HepG2 (cell line): Measurements from ENCODE around the gene SMIM29. TPM values are rescaled to one million over a fixed set of nuclear protein-coding genes. Genes with fewer than 3 reads are reported as not detected.
"Not testable (repeated sequence)": the region's sequence is repeated elsewhere in the genome, so short reads cannot be mapped to it uniquely, and the experiment has no call there.

Experiments
- ATAC-seq: fragments of 200-7000 bp; cut with Tn5 transposase; 3 replicates; pipeline ENCODE4 v1.9.1; 2020; ENCODE audit warnings: mild to moderate bottlenecking, moderate library complexity
- BruUV-seq: library from RNA; stranded (reverse); fragments of 400-500 nt; replicated peaks from 2 replicates; lab custom pipeline; 2021; lab: Mats Ljungman, UMichigan
- CTCF ChIA-PET: fragments of 300-600 bp; formaldehyde crosslinking; extraction: SDS; loops from one replicate; lab custom pipeline; 2021; ENCODE audit warnings: low total read pairs, inconsistent platforms, low intra/inter-chr PET ratio; lab: Yijun Ruan, JAX
- POLR2A ChIA-PET: fragments of 350-600 bp; sonication (Branson Sonifier 250); formaldehyde crosslinking; loops from one replicate; lab custom pipeline; 2020; ENCODE audit warnings: antibody characterized with exemption, inconsistent platforms; lab: Yijun Ruan, JAX
- DNase-seq: peaks from one replicate; pipeline ENCODE4 v3.0.0-alpha.2; 2015; ENCODE audit warnings: low spot score
- FAIRE-seq: peaks from 3 replicates; lab custom pipeline; 2011; peaks lifted over from hg19 to GRCh38; lab: Jason Lieb, UNC
- H2AFZ ChIP-seq: one replicate; pipeline ENCODE4 v1.6.1; 2011; ENCODE audit warnings: low read length, inconsistent platforms
- H3K27ac ChIP-seq: fragments of 300-600 bp; 3 replicates; pipeline ENCODE4 v1.8.0; 2011; ENCODE audit warnings: mixed run types, mild to moderate bottlenecking, mixed read lengths, low read length, inconsistent platforms; ENCODE audit not compliant: insufficient read depth; ENCODE audit errors: extremely low read length
- H3K27me3 ChIP-seq, 2 experiments: fragments of 200-600 bp in 1 of 2; 2 replicates in 1 of 2; 3 replicates in 1 of 2; pipeline versions ENCODE4 v1.6.0 to v1.8.0; 2011; ENCODE audit warnings: low read length in 2 of 2, mild to moderate bottlenecking in 2 of 2, moderate library complexity in 2 of 2, inconsistent platforms in 1 of 2; ENCODE audit not compliant: insufficient read depth in 2 of 2, control insufficient read depth in 1 of 2
- H3K36me3 ChIP-seq, 2 experiments: fragments of 200-600 bp in 1 of 2; replicated peaks in 1 of 2; 2 replicates in 1 of 2; 3 replicates in 1 of 2; pipeline versions ENCODE4 v1.5.1 to v1.8.0; 2011; ENCODE audit warnings: low read length in 2 of 2, inconsistent platforms in 1 of 2; ENCODE audit not compliant: insufficient read depth in 2 of 2, control insufficient read depth in 1 of 2
- H3K4me1 ChIP-seq: 2 replicates; pipeline ENCODE4 v1.5.1; 2012; ENCODE audit warnings: low read length, inconsistent platforms; ENCODE audit not compliant: insufficient read depth
- H3K4me2 ChIP-seq: 2 replicates; pipeline ENCODE4 v1.6.0; 2011; ENCODE audit warnings: low read depth, low read length, inconsistent platforms
- H3K4me3 ChIP-seq, 3 experiments: fragments of 200-600 bp in 1 of 3; sonication (generic), shearing (Covaris generic) in 1 of 3; replicated peaks in 1 of 3; 2 replicates each; pipeline ENCODE4 v1.5.1; 2011 to 2016; ENCODE audit warnings: low read length in 3 of 3, inconsistent platforms in 2 of 3, low read depth in 2 of 3, mild to moderate bottlenecking in 2 of 3, control low read depth in 1 of 3, mixed read lengths in 1 of 3; ENCODE audit not compliant: insufficient read depth in 1 of 3
- H3K79me2 ChIP-seq: one replicate; pipeline ENCODE4 v1.6.1; 2011; ENCODE audit warnings: low read length, inconsistent platforms; ENCODE audit not compliant: insufficient read depth
- H3K9ac ChIP-seq: 2 replicates; pipeline ENCODE4 v1.6.0; 2011; ENCODE audit warnings: mild to moderate bottlenecking, low read depth, low read length, inconsistent platforms; ENCODE audit not compliant: insufficient read depth
- H3K9me3 ChIP-seq: 2 replicates; pipeline ENCODE4 v1.5.1; 2012; ENCODE audit warnings: mild to moderate bottlenecking, low read length
- H4K20me1 ChIP-seq: 2 replicates; pipeline ENCODE4 v1.6.0; 2011; ENCODE audit warnings: inconsistent platforms, mild to moderate bottlenecking, low read length, moderate library complexity; ENCODE audit not compliant: insufficient read depth
- AGO1 ChIP-seq: fragments of 200-400 bp; formaldehyde crosslinking; IDR thresholded peaks from 2 replicates; pipeline ENCODE4 v1.6.1; 2017; ENCODE audit warnings: mild to moderate bottlenecking, low read depth, low read length, moderate library complexity; ENCODE audit not compliant: poor library complexity, severe bottlenecking
- MYC ChIP-seq: sonication (generic); formaldehyde crosslinking; IDR thresholded peaks from 2 replicates; pipeline ENCODE4 v1.9.0; 2021; ENCODE audit warnings: missing genetic modification reagents, borderline replicate concordance
- SALL1 ChIP-seq: sonication (generic); formaldehyde crosslinking; IDR thresholded peaks from 2 replicates; pipeline ENCODE4 v1.8.0; 2022; ENCODE audit warnings: mild to moderate bottlenecking, missing genetic modification reagents
- SALL2 ChIP-seq: sonication (generic); formaldehyde crosslinking; IDR thresholded peaks from 2 replicates; pipeline ENCODE4 v1.8.1; 2023; ENCODE audit warnings: mild to moderate bottlenecking, missing genetic modification reagents, inconsistent platforms
- SP4 ChIP-seq: sonication (generic); formaldehyde crosslinking; IDR thresholded peaks from 2 replicates; pipeline ENCODE4 v1.8.1; 2023; ENCODE audit warnings: mild to moderate bottlenecking, missing genetic modification reagents
- SSRP1 ChIP-seq: IDR thresholded peaks from 2 replicates; pipeline ENCODE4 v1.6.1; 2016; ENCODE audit warnings: control low read depth
- XRCC5 ChIP-seq: fragments of 200-400 bp; formaldehyde crosslinking; optimal IDR thresholded peaks from 2 replicates; pipeline ENCODE3; 2017; ENCODE audit warnings: mild to moderate bottlenecking, low read length
- ZNF331 ChIP-seq: sonication (generic); formaldehyde crosslinking; IDR thresholded peaks from 2 replicates; pipeline ENCODE4 v1.4.0; 2020; ENCODE audit warnings: missing genetic modification reagents
- ZNF75D ChIP-seq: sonication (generic); formaldehyde crosslinking; IDR thresholded peaks from 2 replicates; pipeline ENCODE4 v1.8.1; 2023; ENCODE audit warnings: missing genetic modification reagents, mild to moderate bottlenecking, borderline replicate concordance
- ZNF883 ChIP-seq: sonication (generic); formaldehyde crosslinking; IDR thresholded peaks from 2 replicates; pipeline ENCODE4 v1.5.1; 2020; ENCODE audit warnings: mild to moderate bottlenecking, missing genetic modification reagents; ENCODE audit errors: not compliant biosample characterization
- WGBS: methylation state at CpG from one replicate; pipeline ENCODE4 v1.1.6; 2017; ENCODE audit warnings: low lambda C conversion rate; 5-methylcytosine and 5-hydroxymethylcytosine counted together
- in situ Hi-C: cut with HindIII; loops from 2 replicates; pipeline ENCODE4 v1.10.0; 2017; ENCODE audit warnings: low pct_unique_long_range_greater_than_20kb; ENCODE audit not compliant: extremely low pct_ligation_motif_present
- intact Hi-C: fragments of 100-400 bp; cut with micrococcal nuclease; formaldehyde crosslinking; loops from one replicate; pipeline ENCODE4 v1.10.0; 2022; ENCODE audit not compliant: unreplicated experiment
- polyA plus RNA-seq, 8 experiments: library from polyadenylated mRNA; depleted of rRNA in 3 of 8; stranded (reverse) in 7 of 8; unstranded in 1 of 8; fragments of >200 nt; fragmentation: Illumina TruSeq in 4 of 8; extraction: Trizol in 4 of 8; gene quantifications; 2 replicates each; pipeline versions ENCODE4 v1.2.1 to v1.2.3, GENCODE V29; 2011 to 2016; ENCODE audit warnings: low read depth in 4 of 8, missing spikeins in 1 of 8, mixed read lengths in 1 of 8; ENCODE audit not compliant: insufficient read depth in 1 of 8
- total RNA-seq, 5 experiments: library from RNA; depleted of rRNA; stranded (reverse); fragments of >200 nt; fragmentation: Illumina TruSeq; extraction: Trizol; gene quantifications; 2 replicates each; pipeline ENCODE4 v1.2.3, GENCODE V29; 2016; ENCODE audit warnings: low read depth in 1 of 5
- TF ChIP-seq, protein P1 (sequence below), 2 experiments: sonication (generic) in 1 of 2; formaldehyde crosslinking in 1 of 2; IDR thresholded peaks; 2 replicates each; pipeline versions ENCODE4 v1.4.0 to v1.6.1; 2018 to 2020; ENCODE audit warnings: missing genetic modification reagents in 2 of 2, borderline replicate concordance in 1 of 2, low read depth in 1 of 2, mild to moderate bottlenecking in 1 of 2, missing biosample characterization in 1 of 2

SMIM29 gene
- total and polyA plus RNA-seq, 2 of the 13 experiments (the other 11 are each of a cell fraction or from before 2014, with no cell fraction given), result 8.8 to 15.3 TPM

DNA sequence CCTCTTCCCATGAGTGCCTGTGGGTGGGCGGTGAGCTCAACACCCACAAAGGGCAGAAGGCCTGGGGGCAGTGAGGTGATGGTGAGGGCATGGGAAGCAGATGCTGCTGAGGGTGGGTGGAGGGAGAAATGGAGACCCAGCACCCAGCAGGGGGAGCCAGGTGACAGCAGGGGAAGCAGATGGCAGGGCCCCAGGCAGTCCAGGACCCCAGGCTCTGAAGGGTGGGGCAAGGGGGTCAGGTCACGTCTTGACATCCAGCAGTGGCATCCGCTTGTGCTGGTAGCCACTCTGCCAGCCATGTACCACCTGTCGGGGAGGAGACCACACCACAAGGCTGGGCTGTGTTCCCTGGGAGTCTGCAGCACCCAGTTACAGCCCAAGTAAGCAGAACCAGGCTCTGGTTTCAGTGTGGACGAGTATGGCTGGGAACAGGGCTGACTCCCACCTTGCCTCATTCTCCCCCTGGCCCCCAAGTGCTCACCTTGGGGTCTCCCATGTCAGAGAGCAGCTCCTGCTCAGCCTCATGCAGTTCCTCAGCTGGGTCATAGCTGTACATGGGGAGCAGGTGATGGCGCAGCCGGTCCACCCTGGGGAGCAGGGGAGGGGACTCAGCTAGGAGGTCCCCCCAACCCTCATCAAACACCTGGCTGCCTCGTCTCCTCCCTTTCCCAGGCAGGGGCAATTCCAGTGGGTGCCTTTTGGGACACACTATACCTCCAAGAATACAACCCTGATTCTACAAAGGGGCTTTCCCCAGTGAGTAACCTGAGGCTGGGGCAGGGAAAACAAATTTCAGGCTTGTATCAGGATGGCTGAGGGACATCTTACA lies 2.0 kb downstream of the SMIM29 start (continued):
- TF ChIP-seq, protein P1, sequence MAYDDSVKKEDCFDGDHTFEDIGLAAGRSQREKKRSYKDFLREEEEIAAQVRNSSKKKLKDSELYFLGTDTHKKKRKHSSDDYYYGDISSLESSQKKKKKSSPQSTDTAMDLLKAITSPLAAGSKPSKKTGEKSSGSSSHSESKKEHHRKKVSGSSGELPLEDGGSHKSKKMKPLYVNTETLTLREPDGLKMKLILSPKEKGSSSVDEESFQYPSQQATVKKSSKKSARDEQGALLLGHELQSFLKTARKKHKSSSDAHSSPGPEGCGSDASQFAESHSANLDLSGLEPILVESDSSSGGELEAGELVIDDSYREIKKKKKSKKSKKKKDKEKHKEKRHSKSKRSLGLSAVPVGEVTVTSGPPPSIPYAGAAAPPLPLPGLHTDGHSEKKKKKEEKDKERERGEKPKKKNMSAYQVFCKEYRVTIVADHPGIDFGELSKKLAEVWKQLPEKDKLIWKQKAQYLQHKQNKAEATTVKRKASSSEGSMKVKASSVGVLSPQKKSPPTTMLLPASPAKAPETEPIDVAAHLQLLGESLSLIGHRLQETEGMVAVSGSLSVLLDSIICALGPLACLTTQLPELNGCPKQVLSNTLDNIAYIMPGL (CRISPR knock-in tag; IDR thresholded peaks at IDR 0.05; ENCODE audit: borderline replicate concordance in 1 of 2, low read depth in 1 of 2), result peak in 1 of 2 experiments; percentile 35; a peak in 1 of 4 replicates
- 0 out of 2 replicates have a peak, but pooled peaks have one; percentile 35 for TF ChIP-seq ZNF331 (CRISPR knock-in tag)
- peak; percentile 86 for TF ChIP-seq XRCC5
- peak; percentile 62; the same call in 1 of the 2 replicates for TF ChIP-seq MYC (CRISPR knock-in tag)
- peak; percentile 47 for TF ChIP-seq ZNF883
- peak; percentile 57; the same call in 1 of the 2 replicates for TF ChIP-seq SALL1 (CRISPR knock-in tag)
- TF ChIP-seq SSRP1 (CRISPR knock-in tag), result no peak
- TF ChIP-seq AGO1, result peak; percentile 88
- TF ChIP-seq, all 625 proteins: peak for 77

DNA sequence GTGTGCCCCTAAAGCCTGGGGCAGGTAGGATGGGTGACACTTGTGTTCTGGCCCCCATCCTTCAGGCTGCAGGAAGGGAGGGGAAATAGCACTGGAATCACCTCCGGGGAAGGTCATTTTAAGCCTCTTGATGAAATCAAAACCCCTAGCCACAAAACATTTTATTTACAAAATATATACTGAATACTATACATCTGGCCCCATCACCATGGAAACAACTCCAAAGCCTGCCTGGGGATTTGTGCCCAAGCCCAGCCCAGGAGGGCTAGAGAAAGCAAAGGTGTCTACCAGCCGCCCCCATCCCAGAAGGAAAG lies 2.6 kb downstream of the SMIM29 start:
- no peaks in the 10 kb centered on the region for H3K9me3 ChIP-seq
- ChIA-PET CTCF (no interaction called here), POLR2A (interaction anchor here (5.9 kb wide), 1 partner anchor 171 kb away, joined by 100 read pairs; no protein-coding TSS in a partner anchor)
- H3K9ac ChIP-seq, result no peak overlapping the region
- DNase-seq (no peak), FAIRE-seq (no peak), ATAC-seq (no peak)
- no peak overlapping the region for H3K4me3 ChIP-seq
- no peaks in the 10 kb centered on the region for H3K79me2 ChIP-seq
- intact Hi-C loops, result loop anchor here (5.0 kb wide), 1 partner anchor 361 kb away; no protein-coding TSS in a partner anchor
- H2AFZ ChIP-seq, result no peak overlapping the region
- H3K4me1 ChIP-seq, result peaks cover 57% of the 10 kb centered on the region
- H3K36me3 ChIP-seq, result peaks cover 17 to 34% of the 10 kb centered on the region in 2 experiments; a peak in 4 of 5 replicates
- WGBS, result 86% methylated on average over 2 of the region's 2 CpGs
- H3K27ac ChIP-seq, result no peak overlapping the region
- BruUV-seq, result no TSS peak
- in situ Hi-C loops, result loop anchor here (5.0 to 25.0 kb wide), 2 partner anchors 171 to 366 kb away; no protein-coding TSS in a partner anchor
- no peak for TF ChIP-seq ZNF75D (CRISPR knock-in tag)
- 0 out of 2 replicates have a peak, but pooled peaks have one; percentile 5 for TF ChIP-seq SALL2
- TF ChIP-seq SP4 (CRISPR knock-in tag), result 0 out of 2 replicates have a peak, but pooled peaks have one; percentile 36
- 0 out of 2 replicates have a peak, but pooled peaks cover 4% of the 10 kb centered on the region for H4K20me1 ChIP-seq
- H3K27me3 ChIP-seq, result no peaks in the 10 kb centered on the region
- no peak overlapping the region for H3K4me2 ChIP-seq

DNA sequence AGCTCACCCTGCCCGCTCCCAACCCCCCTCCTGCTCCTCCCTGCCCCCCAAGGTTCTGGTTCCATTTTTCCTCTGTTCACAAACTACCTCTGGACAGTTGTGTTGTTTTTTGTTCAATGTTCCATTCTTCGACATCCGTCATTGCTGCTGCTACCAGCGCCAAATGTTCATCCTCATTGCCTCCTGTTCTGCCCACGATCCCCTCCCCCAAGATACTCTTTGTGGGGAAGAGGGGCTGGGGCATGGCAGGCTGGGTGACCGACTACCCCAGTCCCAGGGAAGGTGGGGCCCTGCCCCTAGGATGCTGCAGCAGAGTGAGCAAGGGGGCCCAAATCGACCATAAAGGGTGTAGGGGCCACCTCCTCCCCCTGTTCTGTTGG lies 3.1 kb downstream of the SMIM29 start:
- Histone ChIP-seq H3K4me1 (peaks cover 57% of the 10 kb centered on the region), H3K36me3 (peaks cover 18 to 39% of the 10 kb centered on the region in 2 experiments; a peak in 4 of 5 replicates)
- H3K4me3 ChIP-seq, H3K27ac ChIP-seq, H3K9ac ChIP-seq, H3K27me3 ChIP-seq, FAIRE-seq, CTCF ChIA-PET, H2AFZ ChIP-seq, ATAC-seq, H3K9me3 ChIP-seq, BruUV-seq, H3K4me2 ChIP-seq, DNase-seq, H3K79me2 ChIP-seq, H4K20me1 ChIP-seq: not testable (repeated sequence)
- in situ Hi-C loops (loop anchor here (5.0 to 25.0 kb wide), 2 partner anchors 172 to 367 kb away; no protein-coding TSS in a partner anchor), intact Hi-C loops (loop anchor here (5.0 kb wide), 1 partner anchor 362 kb away; no protein-coding TSS in a partner anchor)
- POLR2A ChIA-PET, result interaction anchor here (5.9 kb wide), 1 partner anchor 171 kb away, joined by 100 read pairs; no protein-coding TSS in a partner anchor
- WGBS, result 95% methylated on average over 6 of the region's 7 CpGs
